ENCODE results near the gene CELA3B.
"Not testable (repeated sequence)": the region's sequence is repeated elsewhere in the genome, so short reads cannot be mapped to it uniquely, and the experiment has no call there.

- not testable (repeated sequence) for TF ChIP-seq CTCF (tag by site-specific recombination; IDR thresholded peaks at IDR 0.05); MEIS1 (CRISPR knock-in tag; IDR thresholded peaks at IDR 0.05; ENCODE audit: borderline replicate concordance); PBX3 (CRISPR knock-in tag; IDR thresholded peaks at IDR 0.05); KLF7 (tag by site-specific recombination; IDR thresholded peaks at IDR 0.05; ENCODE audit: borderline replicate concordance); ZFP69B (tag by site-specific recombination; IDR thresholded peaks at IDR 0.05); ZNF776 (tag by site-specific recombination; IDR thresholded peaks at IDR 0.05; ENCODE audit: borderline replicate concordance); REST (tag by site-specific recombination; IDR thresholded peaks at IDR 0.05); GFI1B (tag by site-specific recombination; IDR thresholded peaks at IDR 0.05); MZF1 (tag by site-specific recombination; IDR thresholded peaks at IDR 0.05; ENCODE audit: borderline replicate concordance); ZFHX2 (tag by site-specific recombination; conservative IDR thresholded peaks at IDR 0.05); ZNF362 (tag by site-specific recombination; IDR thresholded peaks at IDR 0.05)
Measured at GRCh38 chr1:21981253-21981652, 4.4 kb downstream of the CELA3B start.

All from HEK293 (cell line).